ENCODE data around the gene NEUROG1. TPM values are rescaled to one million over a fixed set of nuclear protein-coding genes. Genes with fewer than 3 reads are reported as not detected.
A peak's percentile ranks its signal among the peaks of the same experiment; 100 is the strongest.

The NEUROG1 gene
- total RNA-seq, 1 donor from 2014 or later: not detected

GRCh38 chr5:135568246-135568645, 32.5 kb upstream of the NEUROG1 start:
- Mint-ChIP-seq H3K4me3 (ENCODE audit: unreplicated experiment) (no peak overlapping the region), H3K9me3 (ENCODE audit: low read depth) (no peaks in the 10 kb centered on the region), H3K4me1 (ENCODE audit: low read depth) (peaks cover 6% of the 10 kb centered on the region), H3K27ac (ENCODE audit: unreplicated experiment) (no peak overlapping the region), H3K36me3 (ENCODE audit: low read depth) (no peaks in the 10 kb centered on the region), H3K27me3 (ENCODE audit: low read depth) (peaks cover 22% of the 10 kb centered on the region)
- no peak for DNase-seq (ENCODE audit: low spot score)
- no peak for TF ChIP-seq CTCF (IDR thresholded peaks at IDR 0.05)

GRCh38 chr5:135567661-135568060, 31.9 kb upstream of the NEUROG1 start:
- TF ChIP-seq CTCF (IDR thresholded peaks at IDR 0.05): no peak
- DNase-seq (ENCODE audit: low spot score): no peak
- H3K4me1 Mint-ChIP-seq (ENCODE audit: low read depth): peaks cover 6% of the 10 kb centered on the region
- H3K4me3 Mint-ChIP-seq (ENCODE audit: unreplicated experiment): no peak overlapping the region
- no peak overlapping the region for H3K27ac Mint-ChIP-seq (ENCODE audit: unreplicated experiment)
- no peaks in the 10 kb centered on the region for H3K9me3 Mint-ChIP-seq (ENCODE audit: low read depth)
- no peaks in the 10 kb centered on the region for H3K36me3 Mint-ChIP-seq (ENCODE audit: low read depth)
- peaks cover 21% of the 10 kb centered on the region for H3K27me3 Mint-ChIP-seq (ENCODE audit: low read depth)

GRCh38 chr5:135566422-135567400, 30.9 kb upstream of the NEUROG1 start:
- H3K36me3 Mint-ChIP-seq (ENCODE audit: low read depth): no peaks in the 10 kb centered on the region
- H3K9me3 Mint-ChIP-seq (ENCODE audit: low read depth): no peaks in the 10 kb centered on the region
- peaks cover 6% of the 10 kb centered on the region for H3K4me1 Mint-ChIP-seq (ENCODE audit: low read depth)
- H3K27ac Mint-ChIP-seq (ENCODE audit: unreplicated experiment): no peak overlapping the region
- no peak for DNase-seq (ENCODE audit: low spot score)
- peak; percentile 28 for TF ChIP-seq CTCF (IDR thresholded peaks at IDR 0.05)
- no peak overlapping the region for H3K4me3 Mint-ChIP-seq (ENCODE audit: unreplicated experiment)
- H3K27me3 Mint-ChIP-seq (ENCODE audit: low read depth): peaks cover 16% of the 10 kb centered on the region

- no peaks in the 10 kb centered on the region for H3K9me3 Mint-ChIP-seq (ENCODE audit: low read depth)
- TF ChIP-seq CTCF (IDR thresholded peaks at IDR 0.05): peak; percentile 88
- no peaks in the 10 kb centered on the region for H3K36me3 Mint-ChIP-seq (ENCODE audit: low read depth)
- peaks cover 6% of the 10 kb centered on the region for H3K4me1 Mint-ChIP-seq (ENCODE audit: low read depth)
- H3K27ac Mint-ChIP-seq (ENCODE audit: unreplicated experiment): no peak overlapping the region
- H3K27me3 Mint-ChIP-seq (ENCODE audit: low read depth): peaks cover 16% of the 10 kb centered on the region
- H3K4me3 Mint-ChIP-seq (ENCODE audit: unreplicated experiment): no peak overlapping the region
- DNase-seq (ENCODE audit: low spot score): no peak
Observed at GRCh38 chr5:135565725-135566421, 30.1 kb upstream of the NEUROG1 start.

- peaks cover 6% of the 10 kb centered on the region for H3K4me1 Mint-ChIP-seq (ENCODE audit: low read depth)
- no peak for DNase-seq (ENCODE audit: low spot score)
- H3K4me3 Mint-ChIP-seq (ENCODE audit: unreplicated experiment): no peak overlapping the region
- TF ChIP-seq CTCF (IDR thresholded peaks at IDR 0.05): no peak
- H3K9me3 Mint-ChIP-seq (ENCODE audit: low read depth): no peaks in the 10 kb centered on the region
- H3K27me3 Mint-ChIP-seq (ENCODE audit: low read depth): peaks cover 18% of the 10 kb centered on the region
- no peaks in the 10 kb centered on the region for H3K36me3 Mint-ChIP-seq (ENCODE audit: low read depth)
- no peak overlapping the region for H3K27ac Mint-ChIP-seq (ENCODE audit: unreplicated experiment)
Observed at GRCh38 chr5:135565266-135565665, 29.5 kb upstream of the NEUROG1 start.
